ENCODE data around the gene RFX1.
A peak's percentile ranks its signal among the peaks of the same experiment; 100 is the strongest.
"Not testable (repeated sequence)": the region's sequence is repeated elsewhere in the genome, so short reads cannot be mapped to it uniquely, and the experiment has no call there.

The RFX1 gene

DNA sequence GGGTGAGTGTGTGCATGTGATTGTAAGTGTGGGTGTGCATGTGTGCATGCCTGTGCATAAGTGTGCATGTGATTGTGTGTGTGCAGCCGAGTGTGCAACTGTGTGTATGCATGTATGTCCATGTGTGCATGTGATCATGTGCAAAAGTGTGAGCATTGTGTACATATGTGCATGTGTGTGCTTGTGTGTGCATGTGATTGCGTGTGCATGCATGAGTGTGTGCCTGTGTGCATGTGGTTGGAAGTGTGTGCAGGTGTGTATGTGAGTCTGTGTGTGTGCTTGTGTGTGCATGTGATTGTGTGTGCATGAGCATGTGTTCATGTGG is 71.4 kb downstream of the RFX1 start:
- DNase-seq (ENCODE audit: low read depth): no peak

GRCh38 chr19:13932911-13933393 is 73.2 kb downstream of the RFX1 start:
- no peak for DNase-seq (ENCODE audit: low read depth)

DNA sequence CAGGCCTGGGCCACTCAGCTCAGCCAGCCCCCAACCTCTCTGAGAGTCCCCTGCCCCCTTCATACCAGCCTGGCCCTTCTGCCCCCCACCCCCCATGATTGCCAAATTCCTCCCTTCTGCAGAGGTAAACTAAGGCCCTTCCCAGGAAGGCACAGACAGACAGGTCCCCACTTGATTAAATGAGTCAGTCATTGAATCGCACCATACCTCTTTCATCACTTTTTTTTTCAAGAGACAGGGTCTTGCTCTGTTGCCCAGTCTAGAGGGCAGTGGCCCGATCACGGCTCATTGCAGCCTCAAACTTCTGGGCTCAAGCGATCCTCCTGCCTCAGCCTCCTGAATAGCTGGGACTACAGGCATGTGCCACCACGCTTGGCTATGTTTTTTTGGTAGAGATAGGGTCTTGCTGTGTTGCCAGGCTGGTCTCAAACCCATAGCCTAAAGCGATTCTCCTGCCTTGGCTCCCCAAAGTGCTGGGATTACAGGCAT is 73.9 kb downstream of the RFX1 start:
- DNase-seq (ENCODE audit: low read depth): no peak

- DNase-seq (ENCODE audit: low read depth): no peak
These were observed 74.5 kb downstream of the RFX1 start for GRCh38 chr19:13931391-13932148.

- DNase-seq (ENCODE audit: low read depth): no peak
These were observed 75.7 kb downstream of the RFX1 start for GRCh38 chr19:13930402-13930801.

DNA sequence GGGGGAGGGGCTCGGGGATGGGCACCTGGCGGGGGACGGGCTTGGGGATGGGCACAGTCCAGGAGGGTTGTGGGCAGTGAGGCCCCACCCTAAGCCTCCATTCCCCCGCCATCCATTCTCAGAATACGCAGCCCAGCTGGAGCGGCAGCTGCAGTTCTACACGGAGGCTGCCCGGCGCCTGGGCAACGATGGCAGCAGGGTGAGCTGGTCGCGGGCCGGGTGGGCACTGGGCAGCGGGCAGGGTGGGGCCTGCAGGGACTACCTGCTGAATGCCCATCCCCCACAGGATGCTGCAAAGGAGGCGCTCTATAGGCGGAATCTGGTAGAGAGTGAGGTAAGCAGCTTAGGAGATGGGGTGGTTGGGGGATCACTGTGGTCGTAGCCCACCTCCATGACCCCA is 76.2 kb downstream of the RFX1 start:
- no peak for DNase-seq (ENCODE audit: low read depth)

DNA sequence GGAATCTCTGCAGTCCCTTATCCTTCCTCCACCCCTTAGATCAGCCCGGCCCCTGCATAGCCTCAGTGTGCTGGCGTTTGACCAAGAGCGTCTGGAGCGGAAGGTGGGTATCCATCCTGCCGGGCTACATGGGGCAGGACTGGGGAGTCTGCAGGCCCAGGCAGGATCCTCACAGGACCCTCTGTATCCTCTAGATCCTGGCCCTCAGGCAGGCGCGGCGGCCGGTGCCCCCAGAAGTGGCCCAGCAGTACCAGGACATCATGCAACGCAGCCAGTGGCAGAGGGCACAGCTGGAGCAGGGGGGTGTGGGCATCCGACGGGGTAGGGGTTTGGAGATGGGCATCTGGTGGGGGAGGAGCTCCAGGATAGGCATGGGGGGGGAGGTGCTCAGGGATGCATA is 76.8 kb downstream of the RFX1 start:
- no peak for DNase-seq (ENCODE audit: low read depth)

DNA sequence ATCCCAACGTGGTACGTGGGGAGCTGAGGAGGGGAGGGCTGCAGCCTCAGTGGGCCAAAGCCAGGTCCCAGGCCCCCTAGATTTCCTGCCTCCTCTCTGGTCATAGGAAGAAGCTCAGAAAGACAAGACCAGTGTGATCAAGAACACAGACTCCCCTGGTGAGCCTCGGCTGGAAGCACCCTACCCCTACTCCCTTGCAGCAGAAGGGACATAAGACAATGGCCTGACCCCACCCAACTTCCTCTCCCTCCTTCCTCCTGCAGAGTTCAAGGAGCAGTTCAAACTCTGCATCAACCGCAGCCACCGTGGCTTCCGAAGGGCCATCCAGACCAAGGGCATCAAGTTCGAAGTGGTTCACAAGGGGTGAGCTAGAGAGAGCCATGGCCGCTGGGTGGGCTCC is 79.4 kb downstream of the RFX1 start:
- DNase-seq (ENCODE audit: low read depth): no peak

DNA sequence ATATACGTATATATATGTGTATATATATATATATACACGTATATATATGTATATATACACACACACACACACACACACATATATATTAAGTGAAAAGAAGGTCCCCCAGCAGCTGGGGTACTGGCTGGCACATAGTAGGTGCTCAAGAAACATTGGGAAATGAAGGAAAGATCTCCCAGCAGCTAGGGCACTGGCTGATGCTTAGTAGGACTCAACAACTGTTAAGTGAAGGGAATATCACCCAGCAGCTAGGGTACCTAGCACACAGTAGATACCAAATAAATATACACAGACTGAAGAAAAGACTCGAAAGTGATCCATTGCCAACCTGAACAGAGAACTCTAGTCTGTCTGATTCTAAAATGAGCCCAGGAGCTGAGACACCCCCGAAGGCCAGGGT is 80.1 kb downstream of the RFX1 start:
- no peak for DNase-seq (ENCODE audit: low read depth)

DNA sequence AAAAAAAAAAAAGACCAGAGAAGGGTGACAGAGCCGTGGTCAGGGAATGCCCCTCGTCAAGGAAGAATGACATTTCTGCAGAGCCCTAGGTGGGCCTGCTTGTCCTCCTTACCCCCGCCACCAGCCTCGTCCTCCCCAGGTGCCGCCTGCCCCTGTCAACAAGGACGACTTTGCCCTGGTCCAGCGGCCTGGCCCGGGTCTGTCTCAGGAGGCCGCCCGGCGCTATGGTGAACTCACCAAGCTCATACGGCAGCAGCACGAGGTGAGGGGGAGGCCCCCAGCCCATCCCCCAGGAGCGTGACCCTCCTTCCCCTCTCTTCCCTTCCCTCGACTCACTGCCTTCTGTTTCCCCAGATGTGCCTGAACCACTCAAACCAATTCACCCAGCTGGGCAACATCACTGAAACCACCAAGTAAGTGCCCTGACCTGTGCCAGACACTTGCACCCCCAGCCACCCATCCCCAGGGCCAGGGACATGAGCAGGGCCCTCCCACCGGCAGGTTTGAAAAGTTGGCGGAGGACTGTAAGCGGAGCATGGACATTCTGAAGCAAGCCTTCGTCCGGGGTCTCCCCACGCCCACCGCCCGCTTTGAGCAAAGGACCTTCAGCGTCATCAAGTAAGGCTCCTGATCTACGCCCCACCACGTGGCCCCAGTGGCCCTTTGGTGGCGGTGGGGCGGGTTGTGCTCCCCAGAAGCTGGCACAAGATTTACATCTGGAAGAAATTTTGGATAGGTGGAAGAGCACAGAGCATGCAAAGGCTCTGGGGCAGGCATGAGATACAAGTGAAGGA is 82.7 kb downstream of the RFX1 start:
- DNase-seq (ENCODE audit: low read depth): no peak

GRCh38 chr19:13922118-13922517 is 84.0 kb downstream of the RFX1 start:
- not testable (repeated sequence) for DNase-seq (ENCODE audit: low read depth)

DNA sequence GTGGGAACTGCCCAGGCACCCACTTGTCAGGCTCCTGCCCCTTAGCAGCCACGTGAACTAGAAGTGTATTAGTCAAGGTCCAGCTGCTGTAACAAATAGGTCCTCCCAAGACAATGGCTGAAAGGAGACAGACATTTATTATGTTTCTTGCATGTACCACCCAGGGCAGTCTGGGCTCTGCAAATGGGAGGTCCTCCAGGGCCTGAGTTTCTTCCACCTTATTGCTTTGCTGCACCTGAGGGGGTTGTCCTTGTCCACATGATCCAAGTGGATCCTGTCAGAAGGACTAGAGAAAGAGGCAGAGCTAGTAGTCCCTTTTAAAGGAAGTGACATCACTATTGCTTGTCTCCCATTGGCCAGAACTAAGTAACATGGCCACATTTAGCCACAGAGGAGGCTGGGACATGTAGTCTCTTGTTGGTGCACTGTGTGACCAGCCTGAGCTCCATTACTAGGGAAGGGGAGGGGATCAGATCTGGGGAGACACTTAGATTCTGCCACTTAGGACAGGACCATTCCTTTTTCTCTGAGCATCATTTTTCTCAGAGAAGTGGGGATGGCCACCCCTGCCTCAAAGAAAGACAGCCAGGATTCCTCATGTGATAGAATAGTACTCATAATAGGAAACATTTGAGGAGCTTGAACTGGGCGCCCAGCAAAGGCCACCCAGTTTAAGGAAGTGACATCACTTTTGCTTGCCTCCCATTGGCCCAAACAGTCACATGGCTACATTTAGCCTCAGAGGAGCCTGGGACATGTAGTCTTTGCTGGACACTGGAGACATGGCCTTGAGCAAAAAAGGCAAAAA is 85.0 kb downstream of the RFX1 start:
- peak; percentile 25 for DNase-seq (ENCODE audit: low read depth)

DNA sequence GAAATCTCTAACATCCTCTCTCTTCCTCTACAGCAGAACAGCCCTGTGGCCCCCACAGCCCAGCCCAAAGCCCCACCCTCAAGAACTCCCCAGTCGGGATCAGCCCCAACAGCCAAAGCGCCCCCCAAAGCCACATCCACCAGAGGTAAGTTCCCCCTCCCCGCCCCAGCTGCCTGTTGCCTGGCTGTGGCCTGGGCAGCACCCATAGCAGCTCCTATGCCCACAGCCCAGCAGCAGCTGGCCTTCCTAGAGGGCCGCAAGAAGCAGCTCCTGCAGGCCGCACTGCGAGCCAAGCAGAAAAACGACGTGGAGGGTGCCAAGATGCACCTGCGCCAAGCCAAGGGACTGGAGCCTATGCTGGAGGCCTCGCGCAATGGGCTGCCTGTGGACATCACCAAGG is 85.6 kb downstream of the RFX1 start:
- DNase-seq (ENCODE audit: low read depth): no peak

GRCh38 chr19:13918726-13919411 is 87.3 kb downstream of the RFX1 start:
- DNase-seq (ENCODE audit: low read depth): no peak

DNA sequence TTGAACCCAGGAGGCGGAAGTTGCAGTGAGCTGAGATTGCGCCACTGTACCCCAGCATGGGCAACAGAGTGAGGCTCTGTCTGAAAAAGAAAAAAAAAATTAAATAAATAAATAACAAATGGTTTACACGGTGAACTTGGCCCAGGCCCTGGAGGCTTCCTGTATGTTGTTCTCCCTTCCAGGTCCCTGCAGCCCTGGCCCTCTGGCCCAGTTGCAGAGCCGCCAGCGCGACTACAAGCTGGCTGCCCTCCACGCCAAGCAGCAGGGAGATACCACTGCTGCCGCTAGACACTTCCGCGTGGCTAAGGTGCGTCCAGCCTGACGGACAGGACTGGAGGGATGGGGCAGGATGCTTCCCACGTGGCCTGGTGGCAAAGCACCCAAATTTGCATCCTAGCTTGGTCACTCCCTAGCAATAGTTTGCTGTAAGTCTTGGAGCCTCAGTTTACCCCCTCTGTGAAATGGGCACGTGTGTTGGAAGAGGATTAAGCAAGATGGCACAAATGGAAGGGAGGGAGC is 88.2 kb downstream of the RFX1 start:
- DNase-seq (ENCODE audit: low read depth): no peak

GRCh38 chr19:13914777-13915176 is 91.3 kb downstream of the RFX1 start:
- DNase-seq (ENCODE audit: low read depth): no peak

DNA sequence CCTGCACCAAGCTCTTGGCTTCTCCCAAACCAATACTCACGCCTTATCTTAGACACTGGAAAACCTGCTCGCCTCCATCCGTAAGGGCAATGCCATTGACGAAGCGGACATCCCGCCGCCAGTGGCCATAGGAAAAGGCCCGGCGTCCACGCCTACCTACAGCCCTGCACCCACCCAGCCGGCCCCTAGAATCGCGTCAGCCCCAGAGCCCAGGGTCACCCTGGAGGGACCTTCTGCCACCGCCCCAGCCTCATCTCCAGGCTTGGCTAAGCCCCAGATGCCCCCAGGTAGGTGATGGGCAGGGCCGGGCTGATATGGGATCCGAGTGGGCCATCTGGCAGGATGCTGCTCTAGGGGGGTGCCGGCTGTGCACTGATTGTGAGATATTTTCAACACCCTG is 92.8 kb downstream of the RFX1 start:
- DNase-seq (ENCODE audit: low read depth): no peak
